HepG2 (cell line): Measurements from ENCODE around the gene LRPPRC. TPM values are rescaled to one million over a fixed set of nuclear protein-coding genes. Genes with fewer than 3 reads are reported as not detected.

Experiments used
- AKAP8 ChIP-seq: sonication (generic); formaldehyde crosslinking; IDR thresholded peaks from 2 replicates; pipeline ENCODE4 v1.5.1; 2020; ENCODE audit warnings: mild to moderate bottlenecking, missing genetic modification reagents
- ATM ChIP-seq: fragments of 450-650 bp; IDR thresholded peaks from 2 replicates; pipeline ENCODE4 v1.7.1; 2017; ENCODE audit warnings: mild to moderate bottlenecking, borderline replicate concordance
- BATF2 ChIP-seq: sonication (generic); formaldehyde crosslinking; IDR thresholded peaks from 2 replicates; pipeline ENCODE4 v1.8.0; 2022; ENCODE audit warnings: mild to moderate bottlenecking, missing genetic modification reagents, moderate library complexity
- E2F1 ChIP-seq: sonication (generic); formaldehyde crosslinking; IDR thresholded peaks from 2 replicates; pipeline ENCODE4 v1.5.0; 2020; ENCODE audit warnings: missing genetic modification reagents
- ESRRA ChIP-seq: sonication (generic); formaldehyde crosslinking; IDR thresholded peaks from 2 replicates; pipeline ENCODE4 v1.5.1; 2020; ENCODE audit warnings: mild to moderate bottlenecking, low read depth, missing genetic modification reagents
- HES4 ChIP-seq: sonication (generic); formaldehyde crosslinking; IDR thresholded peaks from 2 replicates; pipeline ENCODE4 v1.9.0; 2021; ENCODE audit warnings: mild to moderate bottlenecking, missing genetic modification reagents, borderline replicate concordance
- HNRNPH1 ChIP-seq: fragments of 200-400 bp; formaldehyde crosslinking; optimal IDR thresholded peaks from 2 replicates; pipeline ENCODE3; 2017; ENCODE audit warnings: mild to moderate bottlenecking, low read depth, low read length
- HOXA9 ChIP-seq: sonication (generic); formaldehyde crosslinking; IDR thresholded peaks from 2 replicates; pipeline ENCODE4 v1.8.1; 2022; ENCODE audit warnings: missing genetic modification reagents, mild to moderate bottlenecking, moderate library complexity, borderline replicate concordance
- NR2F1 ChIP-seq, 2 experiments: fragments of 450-650 bp in 1 of 2; formaldehyde crosslinking in 1 of 2; IDR thresholded peaks; 2 replicates each; pipeline versions ENCODE4 v1.5.0 to v1.6.1; 2016 to 2020; ENCODE audit warnings: mild to moderate bottlenecking in 1 of 2, missing compliant biosample characterization in 1 of 2, missing genetic modification reagents in 1 of 2, moderate library complexity in 1 of 2
- SUZ12 ChIP-seq: fragments of 150-350 bp; IDR thresholded peaks from 2 replicates; pipeline ENCODE4 v1.6.1; 2014; ENCODE audit warnings: low read depth, low read length
- TCF7L2 ChIP-seq: IDR thresholded peaks from 2 replicates; pipeline ENCODE4 v1.6.1; 2011; ENCODE audit warnings: mild to moderate bottlenecking, low read depth, low read length, moderate library complexity
- TFDP1 ChIP-seq: IDR thresholded peaks from 2 replicates; pipeline ENCODE4 v1.6.1; 2016; ENCODE audit warnings: missing compliant biosample characterization, missing genetic modification reagents, borderline replicate concordance
- TSC22D2 ChIP-seq: sonication (generic); formaldehyde crosslinking; IDR thresholded peaks from 2 replicates; pipeline ENCODE4 v1.5.1; 2020; ENCODE audit warnings: missing genetic modification reagents, mild to moderate bottlenecking, borderline replicate concordance
- XBP1 ChIP-seq: sonication (generic); formaldehyde crosslinking; IDR thresholded peaks from 2 replicates; pipeline ENCODE4 v1.5.0; 2020; ENCODE audit warnings: missing genetic modification reagents
- ZFAT ChIP-seq: sonication (generic); formaldehyde crosslinking; conservative IDR thresholded peaks from 2 replicates; pipeline ENCODE4 v1.8.1; 2023; ENCODE audit warnings: missing genetic modification reagents, inconsistent platforms
- ZNF17 ChIP-seq: sonication (generic); formaldehyde crosslinking; IDR thresholded peaks from 2 replicates; pipeline ENCODE4 v1.5.0; 2020; ENCODE audit warnings: mild to moderate bottlenecking, missing genetic modification reagents
- ZNF646 ChIP-seq: sonication (generic); formaldehyde crosslinking; IDR thresholded peaks from 2 replicates; pipeline ENCODE4 v1.9.0; 2021; ENCODE audit warnings: mild to moderate bottlenecking, missing genetic modification reagents
- polyA plus RNA-seq, 8 experiments: library from polyadenylated mRNA; depleted of rRNA in 3 of 8; stranded (reverse) in 7 of 8; unstranded in 1 of 8; fragments of >200 nt; fragmentation: Illumina TruSeq in 4 of 8; extraction: Trizol in 4 of 8; gene quantifications; 2 replicates each; pipeline versions ENCODE4 v1.2.1 to v1.2.3, GENCODE V29; 2011 to 2016; ENCODE audit warnings: low read depth in 4 of 8, missing spikeins in 1 of 8, mixed read lengths in 1 of 8; ENCODE audit not compliant: insufficient read depth in 1 of 8
- total RNA-seq, 5 experiments: library from RNA; depleted of rRNA; stranded (reverse); fragments of >200 nt; fragmentation: Illumina TruSeq; extraction: Trizol; gene quantifications; 2 replicates each; pipeline ENCODE4 v1.2.3, GENCODE V29; 2016; ENCODE audit warnings: low read depth in 1 of 5
- TF ChIP-seq, protein P1 (sequence below): sonication (generic); formaldehyde crosslinking; IDR thresholded peaks from 2 replicates; pipeline ENCODE4 v1.4.0; 2020; ENCODE audit warnings: missing genetic modification reagents, borderline replicate concordance

LRPPRC gene
- total and polyA plus RNA-seq, 2 of the 13 experiments (the other 11 are each of a cell fraction or from before 2014, with no cell fraction given) = 117 to 167 TPM

GRCh38 chr2:44044281-44044720 lies 48.5 kb upstream of the LRPPRC start (continued):
- no peak for TF ChIP-seq E2F1 (CRISPR knock-in tag)
- no peak for TF ChIP-seq TFDP1 (CRISPR knock-in tag)
- no peak for TF ChIP-seq SUZ12
- TF ChIP-seq, protein P1, sequence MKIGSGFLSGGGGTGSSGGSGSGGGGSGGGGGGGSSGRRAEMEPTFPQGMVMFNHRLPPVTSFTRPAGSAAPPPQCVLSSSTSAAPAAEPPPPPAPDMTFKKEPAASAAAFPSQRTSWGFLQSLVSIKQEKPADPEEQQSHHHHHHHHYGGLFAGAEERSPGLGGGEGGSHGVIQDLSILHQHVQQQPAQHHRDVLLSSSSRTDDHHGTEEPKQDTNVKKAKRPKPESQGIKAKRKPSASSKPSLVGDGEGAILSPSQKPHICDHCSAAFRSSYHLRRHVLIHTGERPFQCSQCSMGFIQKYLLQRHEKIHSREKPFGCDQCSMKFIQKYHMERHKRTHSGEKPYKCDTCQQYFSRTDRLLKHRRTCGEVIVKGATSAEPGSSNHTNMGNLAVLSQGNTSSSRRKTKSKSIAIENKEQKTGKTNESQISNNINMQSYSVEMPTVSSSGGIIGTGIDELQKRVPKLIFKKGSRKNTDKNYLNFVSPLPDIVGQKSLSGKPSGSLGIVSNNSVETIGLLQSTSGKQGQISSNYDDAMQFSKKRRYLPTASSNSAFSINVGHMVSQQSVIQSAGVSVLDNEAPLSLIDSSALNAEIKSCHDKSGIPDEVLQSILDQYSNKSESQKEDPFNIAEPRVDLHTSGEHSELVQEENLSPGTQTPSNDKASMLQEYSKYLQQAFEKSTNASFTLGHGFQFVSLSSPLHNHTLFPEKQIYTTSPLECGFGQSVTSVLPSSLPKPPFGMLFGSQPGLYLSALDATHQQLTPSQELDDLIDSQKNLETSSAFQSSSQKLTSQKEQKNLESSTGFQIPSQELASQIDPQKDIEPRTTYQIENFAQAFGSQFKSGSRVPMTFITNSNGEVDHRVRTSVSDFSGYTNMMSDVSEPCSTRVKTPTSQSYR (CRISPR knock-in tag) = peak; percentile 28; the same call in 1 of the 2 replicates
- peak; percentile 89; the same call in 1 of the 2 replicates for TF ChIP-seq TSC22D2 (CRISPR knock-in tag)
- TF ChIP-seq HOXA9 = no peak
- no peak for TF ChIP-seq XBP1
- TF ChIP-seq HNRNPH1 = no peak
- TF ChIP-seq ZNF646 (CRISPR knock-in tag) = no peak
- no peak for TF ChIP-seq AKAP8 (CRISPR knock-in tag)
- no peak for TF ChIP-seq ATM
- no peak for TF ChIP-seq ESRRA
- TF ChIP-seq BATF2 (CRISPR knock-in tag) = no peak
- TF ChIP-seq NR2F1 (CRISPR knock-in tag; IDR thresholded peaks at IDR 0.05) = no peak
- no peak for TF ChIP-seq HES4 (CRISPR knock-in tag)
- no peak for TF ChIP-seq ZFAT (CRISPR knock-in tag)
- TF ChIP-seq ZNF17 = no peak
- TF ChIP-seq TCF7L2 = no peak
